OCI-LY7 (cell line): ENCODE measurements around the gene CASZ1. TPM values are rescaled to one million over a fixed set of nuclear protein-coding genes. Genes with fewer than 3 reads are reported as not detected.

Experiments used
- BruUV-seq: library from RNA; stranded (reverse); fragments of 400-500 nt; replicated peaks from 2 replicates; lab custom pipeline; 2021; lab: Mats Ljungman, UMichigan
- CTCF ChIA-PET: fragments of 300-600 bp; sonication (Branson Sonifier 250); formaldehyde crosslinking; loops from one replicate; lab custom pipeline; 2022; ENCODE audit warnings: antibody characterized with exemption; ENCODE audit not compliant: unreplicated experiment; lab: Charles Lee
- POLR2A ChIA-PET: fragments of 300-600 bp; sonication (Branson Sonifier 250); formaldehyde crosslinking; loops from one replicate; lab custom pipeline; 2022; ENCODE audit warnings: antibody characterized with exemption; lab: Charles Lee
- DNase-seq: peaks from one replicate; pipeline ENCODE4 v3.0.0-alpha.2; 2015; ENCODE audit warnings: low spot score
- H2AFZ ChIP-seq: fragments of 200-600 bp; sonication (generic), shearing (Covaris generic); 2 replicates; pipeline ENCODE4 v1.6.1; 2014; ENCODE audit warnings: mild to moderate bottlenecking, antibody characterized with exemption, low read length, moderate library complexity
- H3K27ac ChIP-seq: fragments of 200-600 bp; sonication (generic); 2 replicates; pipeline ENCODE4 v1.5.1; 2014; ENCODE audit warnings: mixed run types, low read depth, mild to moderate bottlenecking, moderate library complexity, low read length, inconsistent platforms; ENCODE audit not compliant: poor library complexity, severe bottlenecking
- H3K36me3 ChIP-seq: fragments of 200-600 bp; sonication (generic); 2 replicates; pipeline ENCODE4 v1.6.1; 2014; ENCODE audit warnings: mild to moderate bottlenecking, antibody characterized with exemption, low read length, moderate library complexity, mixed read lengths; ENCODE audit not compliant: insufficient read depth
- H3K4me1 ChIP-seq: fragments of 200-600 bp; sonication (generic); 2 replicates; pipeline ENCODE4 v1.5.1; 2014; ENCODE audit warnings: mild to moderate bottlenecking, low read length; ENCODE audit not compliant: insufficient read depth, poor library complexity, severe bottlenecking
- H3K4me2 ChIP-seq: fragments of 200-600 bp; sonication (generic); 2 replicates; pipeline ENCODE4 v1.6.1; 2014; ENCODE audit warnings: mild to moderate bottlenecking, low read length
- H3K4me3 ChIP-seq: fragments of 200-600 bp; sonication (generic); 2 replicates; pipeline ENCODE4 v1.5.1; 2014; ENCODE audit warnings: mild to moderate bottlenecking, low read depth, low read length; ENCODE audit not compliant: poor library complexity, severe bottlenecking
- H3K79me2 ChIP-seq: fragments of 200-600 bp; sonication (generic); 2 replicates; pipeline ENCODE4 v1.6.1; 2016; ENCODE audit warnings: low read depth, mild to moderate bottlenecking, low read length, moderate library complexity, mixed read lengths; ENCODE audit not compliant: insufficient read depth
- H3K9me2 ChIP-seq: fragments of 200-600 bp; sonication (generic); 2 replicates; pipeline ENCODE4 v1.6.1; 2016; ENCODE audit warnings: mild to moderate bottlenecking, low read length, mixed read lengths; ENCODE audit not compliant: insufficient read depth
- H3K9me3 ChIP-seq: fragments of 200-600 bp; sonication (generic); 2 replicates; pipeline ENCODE4 v1.6.1; 2014; ENCODE audit warnings: mild to moderate bottlenecking, mixed run types, low read length, mixed read lengths
- H4K20me1 ChIP-seq: fragments of 200-600 bp; sonication (generic); 2 replicates; pipeline ENCODE4 v1.6.1; 2014; ENCODE audit warnings: mild to moderate bottlenecking, antibody characterized with exemption, low read length, moderate library complexity, mixed read lengths; ENCODE audit not compliant: insufficient read depth
- CTCF ChIP-seq: fragments of 200-600 bp; sonication (generic); conservative IDR thresholded peaks from 2 replicates; pipeline ENCODE4 v1.5.1; 2014; ENCODE audit warnings: mild to moderate bottlenecking, antibody characterized with exemption, low read length, moderate library complexity, mixed read lengths
- EZH2phosphoT487 ChIP-seq: fragments of 200-600 bp; sonication (generic); IDR thresholded peaks from 2 replicates; pipeline ENCODE4 v1.6.1; 2018; ENCODE audit warnings: low read depth, borderline replicate concordance, mild to moderate bottlenecking, mixed run types, antibody characterized with exemption, low read length, moderate library complexity, mixed read lengths
- intact Hi-C: fragments of 100-400 bp; cut with micrococcal nuclease; formaldehyde crosslinking; loops from one replicate; pipeline ENCODE4 v1.10.0; 2022; ENCODE audit not compliant: unreplicated experiment
- total RNA-seq, 2 experiments: library from RNA; depleted of rRNA in 1 of 2; stranded (reverse); fragments of >200 nt in 1 of 2; shearing (Covaris generic) in 1 of 2; gene quantifications; 2 replicates each; pipeline ENCODE4 v1.2.3, GENCODE V29; 2014 to 2022

CASZ1 gene
- total RNA-seq, 2 experiments from 2014 or later: 3.3 to 3.9 TPM

GRCh38 chr1:10784998-10785727, 11.3 kb downstream of the CASZ1 start:
- TF ChIP-seq EZH2phosphoT487: no peak
- TF ChIP-seq CTCF: no peak
- no peaks in the 10 kb centered on the region for H3K79me2 ChIP-seq
- H3K9me2 ChIP-seq: no peaks in the 10 kb centered on the region
- H4K20me1 ChIP-seq: no peaks in the 10 kb centered on the region
- no peak overlapping the region for H3K27ac ChIP-seq
- no TSS peak for BruUV-seq
- DNase-seq: no peak
- no peaks in the 10 kb centered on the region for H3K4me1 ChIP-seq
- H3K9me3 ChIP-seq: no peaks in the 10 kb centered on the region
- POLR2A ChIA-PET: no interaction called here
- no peaks in the 10 kb centered on the region for H3K36me3 ChIP-seq
- CTCF ChIA-PET: no interaction called here
- no peak overlapping the region for H3K4me3 ChIP-seq
- no peak overlapping the region for H3K4me2 ChIP-seq
- intact Hi-C loops: no loop called here
- H2AFZ ChIP-seq: no peak overlapping the region

GRCh38 chr1:10782491-10783244, 13.8 kb downstream of the CASZ1 start:
- Histone ChIP-seq H2AFZ (no peak overlapping the region), H3K27ac (no peak overlapping the region), H3K4me1 (no peaks in the 10 kb centered on the region), H3K9me2 (no peaks in the 10 kb centered on the region), H3K79me2 (no peaks in the 10 kb centered on the region), H3K4me2 (no peak overlapping the region), H3K9me3 (no peaks in the 10 kb centered on the region), H4K20me1 (no peaks in the 10 kb centered on the region), H3K36me3 (no peaks in the 10 kb centered on the region), H3K4me3 (no peak overlapping the region)
- no peak for DNase-seq
- BruUV-seq: no TSS peak
- no peak for TF ChIP-seq EZH2phosphoT487
- TF ChIP-seq CTCF: no peak
- ChIA-PET CTCF (no interaction called here), POLR2A (interaction anchor here (0.9 kb wide), 1 partner anchor 10 kb away, joined by 3 read pairs; no protein-coding TSS in a partner anchor)
- intact Hi-C loops: no loop called here

- no peaks in the 10 kb centered on the region for H3K9me2 ChIP-seq
- DNase-seq: no peak
- no peak overlapping the region for H3K4me2 ChIP-seq
- TF ChIP-seq EZH2phosphoT487 (no peak), CTCF (no peak)
- no peaks in the 10 kb centered on the region for H3K4me1 ChIP-seq
- CTCF ChIA-PET: no interaction called here
- H3K27ac ChIP-seq: no peak overlapping the region
- no peaks in the 10 kb centered on the region for H3K79me2 ChIP-seq
- no peaks in the 10 kb centered on the region for H4K20me1 ChIP-seq
- intact Hi-C loops: no loop called here
- POLR2A ChIA-PET: no interaction called here
- H3K36me3 ChIP-seq: no peaks in the 10 kb centered on the region
- BruUV-seq: no TSS peak
- no peak overlapping the region for H2AFZ ChIP-seq
- H3K9me3 ChIP-seq: no peaks in the 10 kb centered on the region
- H3K4me3 ChIP-seq: no peak overlapping the region
These were observed 15.3 kb downstream of the CASZ1 start for GRCh38 chr1:10781137-10781536.
